AG10803 (cell line): ENCODE results near the gene COX19.
"Not testable (repeated sequence)": the region's sequence is repeated elsewhere in the genome, so short reads cannot be mapped to it uniquely, and the experiment has no call there.

Experiments used
- DNase-seq: peaks from one replicate; pipeline ENCODE4 v3.0.0; 2010; ENCODE audit warnings: low read depth
- H3K4me3 ChIP-seq: 2 replicates; pipeline ENCODE4 v1.5.1; 2011; ENCODE audit warnings: mild to moderate bottlenecking, low read length, control low read depth
- CTCF ChIP-seq: conservative IDR thresholded peaks from 2 replicates; pipeline ENCODE4 v1.5.1; 2011; ENCODE audit warnings: mild to moderate bottlenecking, low read length, control low read depth, inconsistent platforms

COX19 gene

GRCh38 chr7:949021-949934 lies 26.1 kb downstream of the COX19 start:
- no peak for DNase-seq
- TF ChIP-seq CTCF = no peak
- no peak overlapping the region for H3K4me3 ChIP-seq

DNA sequence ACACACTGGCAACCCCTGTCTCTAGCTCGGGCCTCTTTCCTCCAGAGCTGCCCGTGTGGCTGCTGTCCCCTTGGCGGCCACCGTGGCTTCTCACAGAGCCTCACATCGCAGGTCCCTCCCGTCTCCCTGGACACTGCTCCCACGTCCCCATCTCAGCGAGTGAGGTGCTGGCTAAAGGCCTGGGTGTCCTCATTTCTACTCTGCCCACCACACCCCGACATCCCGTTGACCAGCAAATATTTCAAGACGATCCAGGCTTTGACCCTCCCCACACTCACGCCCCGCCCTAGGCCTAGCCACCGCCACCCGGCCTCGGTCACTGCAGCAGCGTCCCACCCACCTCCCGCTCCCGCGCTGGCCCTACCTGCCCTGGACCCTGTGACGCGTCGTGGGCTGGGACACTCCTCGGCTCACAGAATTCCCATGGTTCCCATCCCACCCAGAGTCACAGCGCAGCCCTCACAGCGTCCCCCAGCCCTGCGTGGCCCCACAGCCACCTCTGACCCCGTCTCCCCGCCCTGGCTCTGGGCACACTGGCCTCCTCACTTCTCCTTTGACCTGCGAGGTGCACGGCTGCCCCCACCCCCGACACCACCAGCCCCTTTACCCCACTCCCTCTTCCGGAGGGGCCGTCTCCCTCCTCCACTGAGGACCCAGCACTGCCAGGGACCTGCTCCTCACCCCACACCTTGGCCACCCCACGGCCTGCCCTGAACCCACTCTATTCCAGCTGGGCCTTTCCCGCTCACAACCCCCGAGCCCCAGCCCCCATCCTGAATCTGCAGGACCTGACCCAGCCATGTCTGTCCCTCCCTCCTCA lies 27.7 kb downstream of the COX19 start:
- no peak for DNase-seq
- no peak for TF ChIP-seq CTCF
- H3K4me3 ChIP-seq = no peak overlapping the region

GRCh38 chr7:946256-946996 lies 28.9 kb downstream of the COX19 start:
- no peak overlapping the region for H3K4me3 ChIP-seq
- no peak for TF ChIP-seq CTCF
- DNase-seq = no peak

DNA sequence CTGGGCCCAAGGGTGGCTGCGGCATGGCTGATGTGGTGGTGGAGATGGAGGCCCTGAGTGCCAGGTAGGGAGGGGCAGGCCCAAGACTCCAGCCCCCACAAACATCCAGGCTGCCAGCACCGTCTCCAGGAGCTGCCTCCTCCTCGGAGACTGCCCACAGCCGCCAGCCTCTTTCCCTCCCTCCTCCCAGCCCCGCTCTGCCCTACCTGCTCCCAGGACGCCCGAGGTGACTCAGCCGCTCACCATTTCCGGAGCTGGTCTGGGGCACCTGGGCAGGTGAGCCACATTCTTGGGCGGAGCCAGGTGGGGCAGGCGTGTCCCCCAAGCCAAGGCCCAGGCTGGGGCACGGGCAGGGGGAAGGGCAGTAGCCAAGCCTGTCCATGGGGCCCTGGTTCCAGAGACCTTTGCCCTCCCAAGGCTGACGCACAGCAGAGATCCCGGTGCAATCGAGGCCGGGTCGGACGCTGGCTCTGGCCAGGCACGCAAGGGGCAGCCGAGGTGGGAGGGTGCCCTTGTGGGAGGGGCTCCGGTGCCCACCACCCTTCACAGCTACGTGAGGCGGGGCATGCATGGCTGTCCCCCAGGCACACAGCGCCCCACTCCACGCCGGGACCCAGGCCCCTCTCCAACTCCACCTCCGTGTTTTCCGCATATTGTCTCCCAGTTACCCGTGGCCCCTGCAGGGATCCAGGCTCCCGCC lies 29.6 kb downstream of the COX19 start:
- no peak for TF ChIP-seq CTCF
- H3K4me3 ChIP-seq = no peak overlapping the region
- DNase-seq = no peak

GRCh38 chr7:945147-945555 lies 30.2 kb downstream of the COX19 start:
- DNase-seq = no peak
- TF ChIP-seq CTCF = no peak
- no peak overlapping the region for H3K4me3 ChIP-seq

DNA sequence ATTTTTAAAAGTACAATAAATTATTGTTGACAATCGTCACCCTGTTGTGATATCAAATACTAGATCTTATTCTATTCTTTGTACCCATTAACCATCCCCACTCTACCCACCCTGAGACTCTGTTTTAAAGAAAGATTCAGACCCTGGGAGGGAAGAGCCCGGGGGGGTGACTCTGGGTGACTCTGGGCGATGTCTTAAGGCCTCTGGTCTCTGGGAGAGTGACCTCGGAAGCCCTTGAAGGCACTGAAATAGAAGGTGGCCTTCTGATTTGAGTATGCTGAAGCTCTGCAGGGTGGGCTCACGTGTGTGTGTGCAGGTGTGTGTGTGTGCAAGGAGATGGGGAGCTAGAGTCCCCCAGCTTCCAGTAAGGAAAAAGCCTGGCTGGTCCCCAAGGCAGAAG lies 30.6 kb downstream of the COX19 start:
- no peak overlapping the region for H3K4me3 ChIP-seq
- no peak for DNase-seq
- TF ChIP-seq CTCF = no peak

GRCh38 chr7:943793-944192 lies 31.6 kb downstream of the COX19 start:
- DNase-seq, H3K4me3 ChIP-seq: not testable (repeated sequence)
